Inferior parietal cortex (tissue), 1 donor: ENCODE data around the gene NEDD9.

ENCODE experiments used
- DNase-seq: peaks from one replicate; pipeline ENCODE4 v3.0.0-alpha.2; 2016; ENCODE audit errors: extremely low spot score

NEDD9 gene

DNA sequence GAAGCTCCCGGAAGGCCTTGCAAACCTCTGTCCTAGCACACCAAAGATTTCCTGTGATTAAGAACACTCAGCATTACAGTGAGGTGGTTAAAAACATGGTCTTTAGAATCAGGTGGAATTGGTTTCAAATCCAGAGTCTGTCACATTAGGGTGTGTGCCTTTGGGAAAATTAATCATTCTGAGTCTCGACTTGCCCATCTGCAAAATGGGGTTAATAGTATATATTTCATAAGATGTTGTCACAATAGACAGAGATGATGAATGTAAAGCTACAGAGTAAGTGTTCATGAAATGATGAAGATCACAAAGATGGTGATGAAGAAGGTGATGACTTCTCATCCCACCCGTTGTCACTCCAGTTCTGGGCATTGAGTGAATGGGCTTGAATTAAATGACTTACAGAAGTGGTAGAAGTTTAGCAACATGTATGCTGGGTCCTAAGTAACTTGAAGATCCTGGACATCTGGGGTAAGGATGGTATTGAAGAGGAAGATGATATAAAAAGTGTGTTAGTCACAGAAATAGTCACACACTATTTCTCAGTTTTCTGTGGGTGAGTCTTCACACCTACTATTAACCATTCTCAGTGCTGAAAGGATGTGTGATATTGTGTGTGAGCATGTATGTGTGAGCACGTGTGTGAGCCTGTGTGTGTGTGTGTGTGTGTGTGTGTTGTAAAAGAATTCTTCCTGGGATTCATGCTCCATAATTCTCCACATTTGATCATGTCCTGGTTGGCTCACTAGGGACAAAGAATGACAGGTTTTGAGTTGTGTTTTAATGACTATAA, 28.0 kb upstream of the NEDD9 start:
- DNase-seq: no peak

GRCh38 chr6:11258260-11259237, 26.1 kb upstream of the NEDD9 start:
- DNase-seq: no peak

- DNase-seq: no peak
These were observed 23.1 kb upstream of the NEDD9 start for GRCh38 chr6:11255610-11256009.

- DNase-seq: no peak
These were observed 21.1 kb upstream of the NEDD9 start for GRCh38 chr6:11253594-11253993.

GRCh38 chr6:11251553-11252360, 19.3 kb upstream of the NEDD9 start:
- DNase-seq: peak; percentile 82

GRCh38 chr6:11250108-11250507, 17.6 kb upstream of the NEDD9 start:
- DNase-seq: no peak

DNA sequence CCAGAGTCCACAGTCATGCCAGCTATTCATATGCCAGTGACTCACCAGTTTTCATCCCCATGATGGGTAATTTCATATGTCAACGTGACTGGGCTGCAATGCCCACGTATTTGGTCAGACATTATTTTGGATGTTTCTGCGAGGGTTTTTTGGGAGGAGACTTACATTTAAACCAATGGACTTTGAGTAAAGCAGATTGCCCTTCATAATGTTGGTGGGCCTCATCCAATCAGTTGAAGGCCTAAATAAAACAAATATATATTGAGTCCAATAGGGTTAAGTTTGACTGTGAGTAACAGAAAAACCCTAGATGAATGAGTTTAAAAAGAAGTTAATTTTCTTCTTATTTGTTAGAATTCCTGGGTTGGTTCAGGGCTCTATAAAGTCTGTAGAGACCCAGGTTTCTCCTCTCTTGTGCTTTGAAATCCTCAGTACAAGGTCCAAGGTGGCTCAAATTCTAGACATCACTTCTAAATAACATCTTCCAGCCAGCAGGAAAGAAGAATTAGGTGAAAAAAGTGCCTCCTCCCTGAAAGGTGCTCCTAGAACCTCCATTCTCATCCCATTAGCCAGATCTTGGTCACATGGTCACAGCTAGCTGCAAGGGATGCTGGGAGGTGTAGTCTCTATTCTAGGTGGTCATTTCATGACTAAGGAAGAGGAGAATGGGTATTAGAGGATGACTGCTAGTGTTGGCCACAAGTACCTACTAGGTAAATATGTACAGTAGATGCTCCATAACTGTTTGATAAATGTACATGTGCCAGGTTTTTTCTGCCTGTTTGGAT, 16.7 kb upstream of the NEDD9 start:
- no peak for DNase-seq

- DNase-seq: no peak
These were observed 14.3 kb upstream of the NEDD9 start for GRCh38 chr6:11246722-11247121.

GRCh38 chr6:11245381-11246256, 13.2 kb upstream of the NEDD9 start:
- no peak for DNase-seq

- no peak for DNase-seq
These were observed 12.1 kb upstream of the NEDD9 start for GRCh38 chr6:11244387-11245126.

DNA sequence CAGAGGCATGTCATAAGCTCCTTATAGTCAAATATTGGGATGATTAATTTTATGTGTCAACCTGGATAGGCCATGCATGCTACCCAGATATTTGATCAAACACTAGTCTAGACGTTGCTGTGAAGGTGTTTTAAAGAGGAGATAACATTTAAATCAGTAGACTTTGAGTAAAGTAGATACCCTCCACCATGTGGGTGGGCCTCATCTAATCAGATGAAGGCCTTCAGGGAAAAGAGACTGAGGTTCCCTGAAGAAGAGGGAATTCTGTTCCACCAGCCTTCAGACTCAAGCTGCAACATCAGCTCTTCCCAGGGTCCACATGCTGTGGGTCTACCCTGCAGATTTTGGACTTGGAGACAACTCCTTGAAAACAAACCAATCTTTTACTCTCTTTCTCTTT, 11.4 kb upstream of the NEDD9 start:
- no peak for DNase-seq

DNA sequence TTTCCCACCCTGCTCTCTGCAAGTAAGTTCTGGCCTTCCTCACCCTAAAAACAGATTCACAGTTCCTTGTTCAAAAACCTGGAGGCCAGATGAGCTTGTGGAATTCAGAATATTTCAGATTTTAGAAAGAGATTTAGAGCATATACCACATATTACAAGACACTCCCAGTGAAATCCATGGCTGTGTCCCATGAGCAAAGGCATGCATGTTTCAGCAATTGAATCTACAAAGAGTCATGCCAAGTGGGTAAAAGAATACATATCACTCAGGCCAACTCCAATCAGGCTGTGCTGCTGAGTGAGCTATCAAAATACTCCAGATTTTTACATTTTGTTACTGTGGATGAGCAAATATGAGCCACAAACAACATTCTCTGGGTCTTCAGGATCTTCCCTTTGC, 10.2 kb upstream of the NEDD9 start:
- no peak for DNase-seq

- DNase-seq: peak; percentile 42
These were observed 9.3 kb upstream of the NEDD9 start for GRCh38 chr6:11241793-11242201.

DNA sequence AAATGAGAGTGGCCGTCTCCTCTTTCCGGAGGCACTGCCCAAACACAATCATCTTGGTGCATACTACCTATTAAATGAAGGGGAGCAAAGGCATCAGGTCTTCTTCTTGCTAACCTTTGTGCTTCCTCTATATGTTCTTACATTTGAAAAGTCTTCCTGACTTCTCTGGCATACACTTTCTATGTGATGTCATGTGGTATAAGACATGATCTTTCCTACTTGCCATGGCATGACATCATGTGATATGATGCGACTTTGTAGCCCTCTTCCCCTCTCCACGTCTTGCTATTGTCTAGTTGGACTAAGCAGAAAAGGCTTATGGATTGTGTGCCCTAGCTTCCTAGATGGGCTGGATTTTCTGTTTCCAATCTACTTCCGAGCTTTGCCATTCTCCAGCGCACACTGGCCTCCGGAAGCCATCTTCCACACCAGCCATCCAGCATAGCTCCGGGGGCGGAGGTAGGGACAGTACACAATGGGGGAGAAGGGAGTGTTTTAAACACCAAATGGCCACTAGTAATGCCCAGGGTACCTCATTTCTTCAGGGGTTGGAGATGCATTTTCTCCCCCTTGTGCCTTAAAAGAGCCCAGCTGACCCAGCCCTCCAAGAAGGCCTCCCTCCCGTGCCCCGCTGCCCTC, 8.8 kb upstream of the NEDD9 start:
- DNase-seq: no peak

- no peak for DNase-seq
These were observed 5.5 kb upstream of the NEDD9 start for GRCh38 chr6:11237956-11238355.

GRCh38 chr6:11237428-11237827, 5.0 kb upstream of the NEDD9 start:
- DNase-seq: no peak

GRCh38 chr6:11236915-11237314, 4.4 kb upstream of the NEDD9 start:
- DNase-seq: no peak

GRCh38 chr6:11236076-11236750, 3.7 kb upstream of the NEDD9 start:
- DNase-seq: no peak
